ENCODE measurements around the gene UTP25. TPM values are rescaled to one million over a fixed set of nuclear protein-coding genes. Genes with fewer than 3 reads are reported as not detected.

The UTP25 gene, protein sequence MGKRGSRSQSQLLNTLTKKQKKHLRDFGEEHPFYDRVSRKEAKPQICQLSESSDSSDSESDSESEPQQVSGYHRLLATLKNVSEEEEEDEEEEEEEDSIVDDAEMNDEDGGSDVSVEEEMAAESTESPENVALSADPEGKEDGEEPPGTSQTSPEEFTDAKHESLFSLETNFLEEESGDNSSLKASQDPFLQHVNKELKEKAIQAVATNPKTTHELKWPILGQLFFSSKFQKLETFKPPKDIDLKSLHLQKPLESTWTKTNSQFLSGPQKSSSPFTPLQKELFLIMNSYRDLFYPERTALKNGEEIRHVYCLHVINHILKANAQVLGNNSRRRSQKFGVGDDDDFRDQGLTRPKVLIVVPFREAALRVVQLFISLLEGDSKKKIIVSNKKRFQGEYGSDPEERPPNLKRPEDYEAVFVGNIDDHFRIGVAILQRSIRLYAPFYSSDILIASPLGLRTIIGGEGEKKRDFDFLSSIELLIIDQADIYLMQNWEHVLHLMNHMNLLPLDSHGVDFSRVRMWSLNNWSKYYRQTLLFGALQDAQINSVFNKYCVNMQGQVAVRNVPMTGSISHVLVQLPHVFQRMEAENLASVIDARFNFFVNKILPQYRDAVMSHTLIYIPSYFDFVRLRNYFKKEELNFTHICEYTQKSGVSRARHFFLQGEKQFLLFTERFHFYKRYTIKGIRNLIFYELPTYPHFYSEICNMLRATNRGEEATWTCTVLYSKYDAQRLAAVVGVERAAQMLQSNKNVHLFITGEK
- 6.2 and 15.2 TPM in 2 replicates for total RNA-seq

DNA sequence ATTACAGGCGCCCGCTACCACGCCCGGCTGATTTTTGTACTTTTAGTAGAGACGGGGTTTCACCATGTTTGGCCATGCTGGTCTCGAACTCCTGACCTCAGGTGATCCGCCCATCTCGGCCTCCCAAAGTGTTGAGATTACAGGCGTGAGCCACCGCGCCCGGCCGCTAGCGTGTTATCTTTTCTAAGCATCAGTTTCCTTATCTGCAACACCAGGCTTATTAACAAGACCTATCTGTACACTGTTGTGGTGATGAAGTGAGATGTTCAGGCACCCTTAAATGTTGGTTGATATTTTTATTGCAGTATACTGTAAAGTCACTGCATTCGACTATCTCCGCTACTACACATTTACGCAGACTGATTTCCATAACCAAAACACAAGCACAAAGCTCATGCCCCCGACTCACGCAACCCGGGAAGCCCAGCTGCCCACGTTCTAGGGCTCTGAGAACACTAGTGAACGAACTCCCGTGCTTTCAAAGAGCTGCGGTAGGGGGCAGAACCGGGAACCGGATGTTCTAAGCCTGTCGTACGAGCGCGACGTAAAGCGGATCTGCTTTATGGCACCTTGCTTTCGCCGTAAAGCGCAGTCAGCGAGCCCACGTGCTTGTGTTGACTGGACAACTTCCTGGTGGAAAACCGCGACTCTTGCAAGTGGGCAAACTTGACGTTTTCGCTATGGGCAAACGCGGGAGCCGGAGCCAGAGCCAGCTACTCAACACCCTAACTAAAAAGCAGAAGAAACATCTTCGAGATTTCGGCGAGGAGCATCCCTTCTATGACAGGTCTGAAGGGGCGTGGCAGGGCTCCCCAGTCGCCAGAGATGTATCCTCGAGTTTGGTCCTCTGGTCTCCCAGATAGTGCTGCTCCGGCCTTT is at the start of gene UTP25:
Gene UTP25, plus strand, starts transcription at position 589 of the 879 bp plus-strand sequence. Its CDS starts 92 bp downstream, at position 681.

DNA sequence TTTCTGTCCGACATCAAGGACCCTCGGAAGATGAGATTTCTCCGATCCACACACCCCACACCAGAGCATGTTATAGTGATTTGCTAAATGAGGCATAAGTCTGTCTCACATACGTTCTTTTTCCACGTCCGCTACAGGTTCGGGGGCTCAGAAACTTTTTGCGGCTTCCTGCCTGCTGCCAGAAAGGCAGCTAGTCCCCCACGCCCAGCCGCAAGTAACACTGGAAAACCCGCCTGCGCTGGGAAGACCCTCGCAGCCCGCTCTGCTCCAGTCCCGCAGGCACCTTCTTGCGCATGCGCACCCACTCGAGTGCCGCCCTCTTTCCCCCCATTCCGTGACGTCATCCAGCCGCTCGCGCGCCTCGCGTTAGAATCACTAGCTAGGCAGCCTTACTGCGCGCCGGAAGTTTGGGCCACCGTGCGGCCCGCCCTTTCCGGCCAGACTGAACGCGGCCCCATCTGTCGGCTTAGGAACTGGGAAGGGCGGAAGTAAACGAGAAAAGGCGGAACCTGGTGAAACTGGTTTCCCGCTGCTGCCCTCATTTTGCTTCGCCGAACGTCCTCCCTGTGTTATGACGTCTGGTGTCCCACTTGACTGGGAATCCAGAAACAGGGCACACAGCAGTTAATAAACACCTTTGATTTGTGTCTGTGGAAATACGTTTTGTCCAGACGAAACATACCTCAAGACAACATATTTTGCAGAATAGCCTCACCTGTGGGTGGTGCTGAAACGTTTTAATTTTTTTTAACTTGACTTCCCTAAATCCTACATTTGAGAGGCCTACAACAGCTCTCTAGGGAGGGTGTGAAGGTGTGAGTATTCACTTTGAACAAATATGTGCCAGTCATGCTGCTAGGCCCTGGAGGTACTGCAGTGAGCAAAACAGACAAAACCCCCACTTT is 43.3 kb upstream of the UTP25 start, which contains the start of gene C1orf74:
Gene C1orf74, minus strand, starts transcription at position 295 of the 905 bp plus-strand sequence. CDS start 925 bp downstream, outside the sequence.

DNA sequence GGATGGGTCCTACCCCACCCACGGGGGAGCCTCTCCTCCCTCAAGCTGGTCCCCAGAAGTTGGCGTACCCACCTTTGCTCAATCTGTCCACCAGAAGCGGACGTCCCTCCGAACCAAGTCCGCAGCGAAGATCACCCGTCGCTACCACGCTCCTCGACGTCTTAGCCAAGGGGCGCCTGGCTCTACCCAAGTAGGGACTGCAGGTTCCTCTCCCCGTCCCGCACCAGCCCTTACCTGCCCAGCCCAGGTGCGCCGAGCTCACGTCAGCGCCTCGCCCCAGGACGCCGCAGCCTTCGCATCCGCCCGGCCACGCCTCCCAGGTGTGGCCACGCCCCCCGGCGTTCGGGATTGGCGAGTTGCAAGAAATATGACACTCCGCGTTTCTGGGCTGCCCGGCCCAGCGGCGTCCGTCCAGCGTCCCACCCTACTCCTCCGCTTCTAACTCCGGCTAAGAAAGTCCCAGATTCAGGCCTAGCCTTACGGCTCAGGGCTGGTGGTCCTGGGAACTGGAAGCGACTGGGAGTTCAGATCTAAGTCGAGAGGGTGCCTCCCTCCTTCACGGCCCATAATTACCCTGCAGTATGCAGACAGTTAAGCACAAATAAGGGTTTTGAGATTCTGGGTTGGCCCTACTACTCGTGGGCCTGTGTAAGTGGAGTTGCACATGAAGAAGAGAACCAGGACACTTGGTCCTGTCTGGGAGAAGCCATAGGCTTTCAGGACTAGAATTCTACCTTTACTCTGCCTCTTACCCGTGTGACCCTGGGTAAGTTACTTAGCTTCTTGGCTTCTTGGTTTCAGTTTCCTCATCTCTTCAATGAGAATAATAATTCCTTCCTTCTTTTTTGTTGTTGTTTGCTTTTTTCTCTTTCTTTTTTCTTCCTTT is 21.7 kb upstream of the UTP25 start, which contains the start of gene IRF6:
Gene IRF6, minus strand, starts transcription at position 268 of the 886 bp plus-strand sequence. CDS start 4,729 bp downstream, outside the sequence.

Other genes starting within 250 kb of the UTP25 start
- gene CAMK1G, start 244.3 kb upstream of the UTP25 start, total RNA-seq, result not detected in 2 replicates
- 1,456 and 1,978 TPM in 2 replicates for gene LAMB3, start 175.5 kb upstream of the UTP25 start, total RNA-seq
- 98.9 and 170 TPM in 2 replicates for gene G0S2, start 152.6 kb upstream of the UTP25 start, total RNA-seq
- gene HSD11B1, start 123.1 kb upstream of the UTP25 start, total RNA-seq, result 1.7 and 4.1 TPM in 2 replicates
- not detected in 2 replicates for gene TRAF3IP3, start 71.9 kb upstream of the UTP25 start, total RNA-seq
- 13.0 and 14.7 TPM in 2 replicates for gene C1orf74, start 43.4 kb upstream of the UTP25 start, total RNA-seq
- gene IRF6, start 21.8 kb upstream of the UTP25 start, total RNA-seq, result 270 and 460 TPM in 2 replicates
- gene SYT14, start 110.2 kb downstream of the UTP25 start, total RNA-seq, result under 0.01 and 0.14 TPM in 2 replicates

Data from nasal cavity respiratory epithelium epithelial cell of viscerocranial mucosa (primary cell).